ENCODE measurements around the gene ACSL4.

Gene ACSL4

GRCh38 chrX:109632906-109633504 lies 100.1 kb downstream of the ACSL4 start:
- peak; percentile 43; the same call in 1 of the 2 replicates for TF ChIP-seq CTCF (IDR thresholded peaks at IDR 0.05)

- TF ChIP-seq CTCF (IDR thresholded peaks at IDR 0.05): no peak
Measured at GRCh38 chrX:109629310-109629709, 103.7 kb downstream of the ACSL4 start.

- TF ChIP-seq CTCF (IDR thresholded peaks at IDR 0.05): no peak
Measured at GRCh38 chrX:109626637-109627036, 106.4 kb downstream of the ACSL4 start.

- TF ChIP-seq CTCF (IDR thresholded peaks at IDR 0.05): no peak
Measured at GRCh38 chrX:109624641-109625616, 108.1 kb downstream of the ACSL4 start, which contains the start of gene KCNE5. TSS of gene KCNE5 (minus strand) at chrX:109625172. CDS start at chrX:109625020, 152 bp downstream.

GRCh38 chrX:109623997-109624396 lies 109.1 kb downstream of the ACSL4 start:
- TF ChIP-seq CTCF (IDR thresholded peaks at IDR 0.05): no peak

- TF ChIP-seq CTCF (IDR thresholded peaks at IDR 0.05): no peak
Measured at GRCh38 chrX:109622270-109622669, 110.8 kb downstream of the ACSL4 start.

GRCh38 chrX:109619771-109620170 lies 113.3 kb downstream of the ACSL4 start:
- no peak for TF ChIP-seq CTCF (IDR thresholded peaks at IDR 0.05)
